ENCODE measurements around the gene TSPAN33.
"Not testable (repeated sequence)": the region's sequence is repeated elsewhere in the genome, so short reads cannot be mapped to it uniquely, and the experiment has no call there.

TSPAN33 gene

GRCh38 chr7:129115676-129116075 lies 28.8 kb upstream of the TSPAN33 start:
- no peak for DNase-seq
- ATAC-seq (ENCODE audit: insufficient read depth, low read depth) = no peak
- Histone ChIP-seq H4K20me1 (ENCODE audit: insufficient read depth, low read length) (no peaks in the 10 kb centered on the region), H3K4me2 (ENCODE audit: insufficient read depth, low read length) (no peak overlapping the region), H3K27me3 (ENCODE audit: insufficient read depth, low read length, poor library complexity) (no peaks in the 10 kb centered on the region), H2AFZ (ENCODE audit: low read depth, low read length) (no peak overlapping the region), H3K9ac (ENCODE audit: low read depth, low read length) (no peak overlapping the region), H3K27ac (ENCODE audit: low read length) (no peak overlapping the region), H3K36me3 (ENCODE audit: insufficient read depth, low read length) (no peaks in the 10 kb centered on the region), H3K4me1 (ENCODE audit: insufficient read depth, low read length) (no peaks in the 10 kb centered on the region), H3K9me3 (ENCODE audit: insufficient read depth, low read length, severe bottlenecking) (no peaks in the 10 kb centered on the region), H3K4me3 (ENCODE audit: low read depth in 1 of 2, low read length in 2 of 2) (no peak overlapping the region), H3K79me2 (ENCODE audit: insufficient read depth, low read length) (no peaks in the 10 kb centered on the region)
- no peak for TF ChIP-seq EZH2 (IDR thresholded peaks at IDR 0.05; ENCODE audit: borderline replicate concordance, low read depth, low read length, severe bottlenecking)
- TF ChIP-seq, protein P1, sequence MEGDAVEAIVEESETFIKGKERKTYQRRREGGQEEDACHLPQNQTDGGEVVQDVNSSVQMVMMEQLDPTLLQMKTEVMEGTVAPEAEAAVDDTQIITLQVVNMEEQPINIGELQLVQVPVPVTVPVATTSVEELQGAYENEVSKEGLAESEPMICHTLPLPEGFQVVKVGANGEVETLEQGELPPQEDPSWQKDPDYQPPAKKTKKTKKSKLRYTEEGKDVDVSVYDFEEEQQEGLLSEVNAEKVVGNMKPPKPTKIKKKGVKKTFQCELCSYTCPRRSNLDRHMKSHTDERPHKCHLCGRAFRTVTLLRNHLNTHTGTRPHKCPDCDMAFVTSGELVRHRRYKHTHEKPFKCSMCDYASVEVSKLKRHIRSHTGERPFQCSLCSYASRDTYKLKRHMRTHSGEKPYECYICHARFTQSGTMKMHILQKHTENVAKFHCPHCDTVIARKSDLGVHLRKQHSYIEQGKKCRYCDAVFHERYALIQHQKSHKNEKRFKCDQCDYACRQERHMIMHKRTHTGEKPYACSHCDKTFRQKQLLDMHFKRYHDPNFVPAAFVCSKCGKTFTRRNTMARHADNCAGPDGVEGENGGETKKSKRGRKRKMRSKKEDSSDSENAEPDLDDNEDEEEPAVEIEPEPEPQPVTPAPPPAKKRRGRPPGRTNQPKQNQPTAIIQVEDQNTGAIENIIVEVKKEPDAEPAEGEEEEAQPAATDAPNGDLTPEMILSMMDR (IDR thresholded peaks at IDR 0.05; ENCODE audit: borderline replicate concordance, extremely low read depth, low read length, poor library complexity, severe bottlenecking) = no peak

DNA sequence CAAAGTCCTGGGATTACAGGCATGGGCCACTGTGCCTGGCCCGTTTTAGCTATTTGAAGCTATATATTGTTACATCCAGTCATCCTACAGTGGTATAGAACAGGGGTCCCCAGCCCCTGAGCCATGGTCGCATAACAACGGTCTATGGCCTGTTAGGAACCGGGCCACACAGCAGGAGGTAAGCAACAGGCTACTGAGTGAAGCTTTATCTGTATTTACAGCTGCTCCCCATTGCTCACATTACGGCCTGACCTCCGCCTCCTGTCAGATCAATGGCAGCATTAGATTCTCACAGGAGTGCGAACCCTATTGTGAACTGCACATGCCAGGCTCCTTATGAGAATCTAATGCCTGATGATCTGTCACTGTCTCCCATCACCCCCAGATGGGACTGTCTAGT lies 26.3 kb upstream of the TSPAN33 start:
- DNase-seq (no peak), ATAC-seq (ENCODE audit: insufficient read depth, low read depth) (no peak)
- H3K79me2 ChIP-seq (ENCODE audit: insufficient read depth, low read length) = no peaks in the 10 kb centered on the region
- no peaks in the 10 kb centered on the region for H3K36me3 ChIP-seq (ENCODE audit: insufficient read depth, low read length)
- H3K4me1 ChIP-seq (ENCODE audit: insufficient read depth, low read length) = no peaks in the 10 kb centered on the region
- H3K27ac ChIP-seq (ENCODE audit: low read length) = no peak overlapping the region
- TF ChIP-seq EZH2 (IDR thresholded peaks at IDR 0.05; ENCODE audit: borderline replicate concordance, low read depth, low read length, severe bottlenecking) = no peak
- TF ChIP-seq, protein P1 (IDR thresholded peaks at IDR 0.05; ENCODE audit: borderline replicate concordance, extremely low read depth, low read length, poor library complexity, severe bottlenecking) = no peak
- H3K9me3 ChIP-seq (ENCODE audit: insufficient read depth, low read length, severe bottlenecking) = peaks cover 4% of the 10 kb centered on the region
- no peak overlapping the region for H3K4me3 ChIP-seq (ENCODE audit: low read depth in 1 of 2, low read length in 2 of 2)
- no peaks in the 10 kb centered on the region for H3K27me3 ChIP-seq (ENCODE audit: insufficient read depth, low read length, poor library complexity)
- H2AFZ ChIP-seq (ENCODE audit: low read depth, low read length) = no peak overlapping the region
- no peak overlapping the region for H3K9ac ChIP-seq (ENCODE audit: low read depth, low read length)
- no peak overlapping the region for H3K4me2 ChIP-seq (ENCODE audit: insufficient read depth, low read length)
- H4K20me1 ChIP-seq (ENCODE audit: insufficient read depth, low read length) = no peaks in the 10 kb centered on the region

- Histone ChIP-seq H3K27me3 (ENCODE audit: insufficient read depth, low read length, poor library complexity) (no peaks in the 10 kb centered on the region), H4K20me1 (ENCODE audit: insufficient read depth, low read length) (no peaks in the 10 kb centered on the region), H3K27ac (ENCODE audit: low read length) (no peak overlapping the region), H3K9ac (ENCODE audit: low read depth, low read length) (no peak overlapping the region), H3K4me1 (ENCODE audit: insufficient read depth, low read length) (no peaks in the 10 kb centered on the region), H3K4me3 (ENCODE audit: low read depth in 1 of 2, low read length in 2 of 2) (no peak overlapping the region), H3K9me3 (ENCODE audit: insufficient read depth, low read length, severe bottlenecking) (peaks cover 4% of the 10 kb centered on the region), H3K79me2 (ENCODE audit: insufficient read depth, low read length) (no peaks in the 10 kb centered on the region), H2AFZ (ENCODE audit: low read depth, low read length) (no peak overlapping the region), H3K36me3 (ENCODE audit: insufficient read depth, low read length) (no peaks in the 10 kb centered on the region), H3K4me2 (ENCODE audit: insufficient read depth, low read length) (no peak overlapping the region)
- ATAC-seq (ENCODE audit: insufficient read depth, low read depth) = no peak
- no peak for DNase-seq
- no peak for TF ChIP-seq EZH2 (IDR thresholded peaks at IDR 0.05; ENCODE audit: borderline replicate concordance, low read depth, low read length, severe bottlenecking)
Measured at GRCh38 chr7:129118976-129119375, 25.5 kb upstream of the TSPAN33 start.

DNA sequence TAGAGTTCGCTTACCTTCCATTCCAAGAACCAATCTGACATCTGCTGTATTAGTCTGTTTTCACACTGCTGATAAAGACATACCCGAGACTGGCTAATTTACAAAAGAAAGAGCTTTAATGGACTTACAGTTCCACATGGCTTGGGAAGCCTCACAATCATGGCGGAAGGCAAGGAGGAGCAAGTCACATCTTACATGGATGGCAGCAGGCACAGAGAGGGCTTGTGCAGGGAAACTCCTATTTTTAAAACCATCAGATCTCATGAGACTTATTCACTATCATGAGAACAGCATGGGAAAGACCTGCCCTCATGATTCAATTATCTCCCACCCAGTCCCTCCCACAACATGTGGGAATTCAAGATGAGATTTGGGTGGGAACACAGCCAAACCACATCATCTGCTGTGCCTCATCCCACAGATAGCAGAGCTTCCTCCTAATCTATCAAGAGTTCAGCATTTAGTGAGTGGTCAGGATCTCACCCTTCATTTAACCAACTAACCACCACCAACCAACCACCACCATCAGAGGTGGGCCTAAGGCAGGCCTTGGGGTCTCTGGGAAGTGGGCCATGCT lies 22.9 kb upstream of the TSPAN33 start:
- not testable (repeated sequence) for ATAC-seq (ENCODE audit: insufficient read depth, low read depth); H3K27me3 ChIP-seq (ENCODE audit: insufficient read depth, low read length, poor library complexity); H3K4me1 ChIP-seq (ENCODE audit: insufficient read depth, low read length); H3K79me2 ChIP-seq (ENCODE audit: insufficient read depth, low read length); H3K27ac ChIP-seq (ENCODE audit: low read length); H3K36me3 ChIP-seq (ENCODE audit: insufficient read depth, low read length); H3K4me3 ChIP-seq (ENCODE audit: low read depth in 1 of 2, low read length in 2 of 2); H4K20me1 ChIP-seq (ENCODE audit: insufficient read depth, low read length); H3K4me2 ChIP-seq (ENCODE audit: insufficient read depth, low read length); H3K9ac ChIP-seq (ENCODE audit: low read depth, low read length); H3K9me3 ChIP-seq (ENCODE audit: insufficient read depth, low read length, severe bottlenecking); H2AFZ ChIP-seq (ENCODE audit: low read depth, low read length); DNase-seq
